ENCODE results near the gene DLG2.
"Not testable (repeated sequence)": the region's sequence is repeated elsewhere in the genome, so short reads cannot be mapped to it uniquely, and the experiment has no call there.

Gene DLG2

GRCh38 chr11:85444479-85444878 is 182.7 kb downstream of the DLG2 start:
- no peak for DNase-seq (ENCODE audit: low read depth)

- DNase-seq (ENCODE audit: low read depth): no peak
These were observed 186.9 kb downstream of the DLG2 start for GRCh38 chr11:85440273-85440672.

GRCh38 chr11:85438328-85438727 is 188.8 kb downstream of the DLG2 start:
- DNase-seq (ENCODE audit: low read depth): no peak

- DNase-seq (ENCODE audit: low read depth): no peak
These were observed 195.8 kb downstream of the DLG2 start for GRCh38 chr11:85431319-85431718.

GRCh38 chr11:85423794-85424193 is 203.3 kb downstream of the DLG2 start:
- no peak for DNase-seq (ENCODE audit: low read depth)

- DNase-seq (ENCODE audit: low read depth): no peak
These were observed 203.8 kb downstream of the DLG2 start for GRCh38 chr11:85423316-85423715.

- no peak for DNase-seq (ENCODE audit: low read depth)
These were observed 213.0 kb downstream of the DLG2 start for GRCh38 chr11:85414175-85414574.

- no peak for DNase-seq (ENCODE audit: low read depth)
These were observed 219.5 kb downstream of the DLG2 start for GRCh38 chr11:85407648-85408047.

GRCh38 chr11:85406841-85407240 is 220.3 kb downstream of the DLG2 start:
- DNase-seq (ENCODE audit: low read depth): no peak

- no peak for DNase-seq (ENCODE audit: low read depth)
These were observed 220.8 kb downstream of the DLG2 start for GRCh38 chr11:85406316-85406715.

GRCh38 chr11:85395515-85396055 is 231.6 kb downstream of the DLG2 start:
- not testable (repeated sequence) for DNase-seq (ENCODE audit: low read depth)

GRCh38 chr11:85394283-85394682 is 232.9 kb downstream of the DLG2 start:
- no peak for DNase-seq (ENCODE audit: low read depth)

- no peak for DNase-seq (ENCODE audit: low read depth)
These were observed 236.0 kb downstream of the DLG2 start for GRCh38 chr11:85391141-85391540.

GRCh38 chr11:85385547-85385946 is 241.6 kb downstream of the DLG2 start:
- DNase-seq (ENCODE audit: low read depth): no peak

- no peak for DNase-seq (ENCODE audit: low read depth)
These were observed 242.0 kb downstream of the DLG2 start for GRCh38 chr11:85385111-85385510.

GRCh38 chr11:85379066-85379465 is 248.1 kb downstream of the DLG2 start:
- no peak for DNase-seq (ENCODE audit: low read depth)

GRCh38 chr11:85377901-85378300 is 249.2 kb downstream of the DLG2 start:
- no peak for DNase-seq (ENCODE audit: low read depth)

- no peak for DNase-seq (ENCODE audit: low read depth)
These were observed 267.3 kb downstream of the DLG2 start for GRCh38 chr11:85359859-85360258.

- DNase-seq (ENCODE audit: low read depth): no peak
These were observed 271.2 kb downstream of the DLG2 start for GRCh38 chr11:85355921-85356320.

GRCh38 chr11:85349539-85349938 is 277.6 kb downstream of the DLG2 start:
- not testable (repeated sequence) for DNase-seq (ENCODE audit: low read depth)

- no peak for DNase-seq (ENCODE audit: low read depth)
These were observed 278.2 kb downstream of the DLG2 start for GRCh38 chr11:85348945-85349344.

- no peak for DNase-seq (ENCODE audit: low read depth)
These were observed 279.9 kb downstream of the DLG2 start for GRCh38 chr11:85347291-85347690.

- DNase-seq (ENCODE audit: low read depth): no peak
These were observed 280.7 kb downstream of the DLG2 start for GRCh38 chr11:85346484-85346883.

- DNase-seq (ENCODE audit: low read depth): not testable (repeated sequence)
These were observed 286.3 kb downstream of the DLG2 start for GRCh38 chr11:85340846-85341245.

- no peak for DNase-seq (ENCODE audit: low read depth)
These were observed 308.6 kb downstream of the DLG2 start for GRCh38 chr11:85318573-85318972.
